T1000 (cell line): ENCODE data around the gene AHNAK2.
"Not testable (repeated sequence)": the region's sequence is repeated elsewhere in the genome, so short reads cannot be mapped to it uniquely, and the experiment has no call there.

Experiments used
- DNase-seq: peaks from one replicate; lab custom pipeline; 2025; ENCODE audit warnings: mixed read lengths; lab: John Stamatoyannopoulos, UW

The AHNAK2 gene

GRCh38 chr14:104927432-104927816, 50.8 kb downstream of the AHNAK2 start:
- no peak for DNase-seq

DNA sequence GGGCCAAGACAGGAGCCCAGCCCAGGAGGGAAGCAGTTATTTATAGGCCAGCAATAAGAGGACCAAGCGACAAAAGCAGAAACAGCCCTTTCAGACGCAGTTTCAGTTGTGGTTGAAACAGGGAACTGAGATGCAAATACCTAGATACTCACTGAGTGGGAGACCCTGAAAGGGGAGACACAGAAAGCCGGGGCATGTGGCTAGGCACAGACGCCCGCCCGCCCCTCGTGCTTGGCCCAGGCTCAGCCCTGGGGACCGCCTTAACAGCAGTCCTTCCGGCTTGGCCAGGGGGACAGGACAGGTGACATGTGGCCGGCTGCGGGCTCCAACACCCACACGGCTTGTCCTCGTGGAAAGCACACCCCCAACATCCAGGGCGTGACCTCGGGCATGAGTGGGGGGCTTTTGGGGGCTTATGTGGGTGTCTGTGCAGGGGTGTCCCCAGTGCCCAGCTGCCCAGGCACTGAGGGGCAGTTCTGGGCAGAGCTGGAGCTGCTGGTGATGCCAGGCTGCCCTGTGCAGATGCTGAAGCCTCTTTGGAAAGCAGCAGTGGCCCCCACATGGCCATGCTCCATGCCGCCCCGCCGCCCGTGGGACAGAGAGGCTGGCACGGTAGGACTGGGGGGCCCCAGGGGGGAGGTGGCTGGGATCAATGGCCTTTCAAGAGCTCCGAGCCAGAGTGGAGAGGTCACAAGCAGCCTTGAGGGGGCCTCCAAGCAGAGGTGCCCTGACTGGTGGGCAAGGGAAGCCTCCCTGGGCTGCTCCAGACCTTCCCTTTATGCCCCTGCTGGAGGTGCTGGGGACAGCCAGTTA, 51.3 kb downstream of the AHNAK2 start:
- DNase-seq: no peak

DNA sequence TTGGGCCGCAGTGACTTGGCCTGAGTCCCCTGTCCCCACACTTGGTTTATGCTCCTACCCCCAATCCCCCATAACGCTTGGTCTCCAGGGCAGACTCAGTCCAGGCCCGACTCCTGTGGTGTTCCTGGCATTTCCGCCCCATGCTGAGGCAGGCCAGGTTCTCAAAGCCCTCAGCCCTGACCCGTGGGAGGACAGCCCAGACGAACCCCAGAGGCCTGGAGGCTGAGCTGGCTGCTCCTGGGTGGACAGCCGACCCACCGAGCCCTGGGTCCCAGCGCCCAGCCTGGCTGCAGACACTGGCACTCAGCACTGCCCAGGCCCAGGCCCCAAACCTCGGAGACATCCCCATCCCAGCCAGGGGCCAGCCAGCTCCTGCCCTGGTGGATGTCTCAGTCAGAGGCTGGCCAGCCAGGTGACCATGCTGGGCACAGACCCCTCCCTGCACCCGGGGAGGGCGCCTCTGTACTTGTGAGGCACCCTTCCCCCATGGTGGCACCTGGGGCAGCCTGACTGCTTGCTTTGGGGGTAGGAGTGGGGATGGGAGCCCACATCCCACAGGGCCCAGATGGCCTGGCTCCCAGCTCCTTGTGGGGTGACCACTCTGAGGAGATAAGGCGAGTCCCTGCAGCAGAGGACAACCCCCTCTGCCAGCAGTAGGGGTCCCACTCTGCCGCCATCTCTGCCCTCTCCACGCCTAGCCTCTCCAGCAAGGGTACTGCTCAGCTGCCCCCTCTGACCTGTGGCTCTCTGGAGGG, 52.1 kb downstream of the AHNAK2 start:
- no peak for DNase-seq

DNA sequence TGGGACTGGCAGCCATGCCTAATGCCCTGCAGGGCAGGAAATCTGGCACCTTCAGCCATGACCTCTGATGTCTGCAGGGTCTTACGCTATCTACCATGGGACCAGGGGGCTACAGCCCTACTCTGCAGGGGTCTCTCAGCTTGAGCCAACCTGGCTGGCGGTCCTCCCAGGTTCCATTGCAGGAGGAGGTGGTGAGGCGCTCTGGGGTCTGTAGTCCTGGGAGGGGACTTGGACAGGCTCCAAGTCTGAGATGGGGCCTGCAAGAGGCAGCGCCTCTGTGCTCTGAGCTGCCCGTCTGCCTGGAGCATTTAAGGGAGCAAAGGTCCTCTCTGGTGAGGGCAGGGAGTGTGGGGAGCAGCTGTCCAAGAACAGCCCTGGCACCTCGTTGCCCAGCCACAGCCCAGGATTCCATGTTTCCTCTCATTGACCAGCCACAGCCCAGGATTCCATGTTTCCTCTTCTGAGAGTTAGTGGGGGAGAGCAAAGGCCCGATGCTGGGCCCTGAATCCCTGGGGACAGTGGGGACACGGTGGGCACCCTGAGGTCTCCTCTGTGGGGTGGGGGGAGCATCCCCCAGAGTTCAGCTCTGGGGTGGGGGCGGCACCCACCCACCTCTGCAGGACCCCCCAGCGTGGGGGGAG, 52.8 kb downstream of the AHNAK2 start:
- DNase-seq: no peak

DNA sequence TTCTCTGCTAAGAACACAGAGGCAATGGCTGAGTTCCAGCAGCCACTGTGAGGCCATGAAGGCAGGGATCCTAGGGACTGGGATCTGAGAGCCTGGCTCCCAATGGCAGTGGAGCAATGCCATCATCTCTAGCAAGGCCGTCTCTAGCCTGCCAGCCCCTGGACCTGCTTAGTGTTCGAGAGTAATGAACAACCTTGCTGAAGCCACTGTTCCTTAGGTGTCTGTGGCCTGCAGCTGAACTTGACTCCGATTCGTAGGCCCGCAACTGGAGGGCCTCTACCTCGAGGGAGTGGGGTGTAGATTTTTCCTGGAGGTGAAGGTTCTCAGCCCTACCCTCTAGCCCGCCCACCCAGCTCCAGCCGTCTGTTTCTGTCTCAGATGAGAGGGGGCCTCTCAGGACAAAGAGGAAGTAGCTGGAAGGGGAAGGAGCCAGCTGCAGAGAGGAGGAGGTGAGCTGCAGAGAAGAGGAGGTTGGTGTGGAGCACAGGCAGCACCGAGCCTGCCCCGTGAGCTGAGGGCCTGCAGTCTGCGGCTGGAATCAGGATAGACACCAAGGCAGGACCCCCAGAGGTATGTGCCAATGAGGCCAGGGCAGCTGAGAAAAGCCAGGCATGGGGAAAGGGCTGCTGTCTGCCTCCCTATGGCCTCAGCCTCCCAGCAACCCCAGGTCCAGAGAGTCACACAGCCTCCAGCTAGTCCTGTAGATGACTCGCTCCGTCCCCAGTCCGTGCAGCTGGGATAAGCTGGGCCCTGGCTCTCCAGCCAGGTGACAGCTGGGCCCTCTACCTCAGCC, 53.6 kb downstream of the AHNAK2 start, which contains the start of gene PLD4:
TSS of gene PLD4 (plus strand) at position 459 of the 793 bp plus-strand sequence. CDS start 2,262 bp downstream, outside the sequence.
- DNase-seq: no peak

DNA sequence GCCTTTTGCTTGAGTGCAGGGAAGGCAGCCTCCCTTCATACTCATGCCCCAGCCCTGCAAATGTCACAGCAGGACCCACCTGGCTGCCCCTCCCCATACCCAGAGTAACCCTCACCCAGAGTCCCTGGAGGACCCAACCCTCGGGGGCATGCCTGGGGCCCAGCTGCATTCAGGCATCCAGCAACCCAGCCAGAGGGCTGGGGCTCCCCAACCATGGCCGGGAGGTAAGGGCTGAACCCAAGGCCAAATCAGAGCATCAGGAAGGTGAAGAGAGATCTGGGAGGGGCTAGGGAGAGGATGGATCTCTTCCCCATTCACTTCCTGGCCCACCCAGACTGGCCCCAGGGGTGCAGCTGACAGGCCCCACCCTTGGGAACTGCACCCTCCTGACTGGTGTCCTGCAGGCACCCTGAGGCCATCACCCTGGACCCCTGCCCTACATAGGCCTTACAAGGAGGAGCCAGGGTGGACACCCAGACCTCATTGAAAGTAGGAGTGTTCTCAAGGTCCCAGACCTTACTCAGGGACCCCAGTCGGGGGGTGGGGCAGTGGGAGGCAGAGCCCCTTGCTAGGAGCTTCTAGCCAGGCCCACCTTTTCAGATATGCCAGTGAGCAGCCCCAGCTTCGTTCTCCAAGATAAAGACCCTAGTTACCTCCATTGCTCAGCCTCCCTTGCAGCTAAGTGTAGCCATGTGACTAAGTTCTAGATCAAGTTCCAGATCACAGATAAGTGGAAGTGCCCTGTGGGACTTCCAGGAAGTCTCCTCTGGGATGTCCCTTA, 54.3 kb downstream of the AHNAK2 start:
- no peak for DNase-seq

DNA sequence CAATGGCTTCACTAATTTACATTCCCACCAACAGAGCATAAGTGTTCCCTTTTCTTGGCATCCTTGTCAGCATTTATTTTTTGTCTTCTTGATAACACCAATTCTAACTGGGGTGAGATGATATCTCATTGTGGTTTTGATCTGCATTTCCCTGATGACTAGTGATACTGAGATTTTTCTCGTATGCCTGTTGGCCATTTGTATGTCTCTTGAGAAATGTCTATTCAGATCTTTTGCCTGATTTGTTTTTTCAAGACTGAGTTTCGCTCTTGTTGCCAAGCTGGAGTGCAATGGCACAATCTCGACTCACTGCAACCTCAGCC, 58.2 kb downstream of the AHNAK2 start:
- DNase-seq: no peak

DNA sequence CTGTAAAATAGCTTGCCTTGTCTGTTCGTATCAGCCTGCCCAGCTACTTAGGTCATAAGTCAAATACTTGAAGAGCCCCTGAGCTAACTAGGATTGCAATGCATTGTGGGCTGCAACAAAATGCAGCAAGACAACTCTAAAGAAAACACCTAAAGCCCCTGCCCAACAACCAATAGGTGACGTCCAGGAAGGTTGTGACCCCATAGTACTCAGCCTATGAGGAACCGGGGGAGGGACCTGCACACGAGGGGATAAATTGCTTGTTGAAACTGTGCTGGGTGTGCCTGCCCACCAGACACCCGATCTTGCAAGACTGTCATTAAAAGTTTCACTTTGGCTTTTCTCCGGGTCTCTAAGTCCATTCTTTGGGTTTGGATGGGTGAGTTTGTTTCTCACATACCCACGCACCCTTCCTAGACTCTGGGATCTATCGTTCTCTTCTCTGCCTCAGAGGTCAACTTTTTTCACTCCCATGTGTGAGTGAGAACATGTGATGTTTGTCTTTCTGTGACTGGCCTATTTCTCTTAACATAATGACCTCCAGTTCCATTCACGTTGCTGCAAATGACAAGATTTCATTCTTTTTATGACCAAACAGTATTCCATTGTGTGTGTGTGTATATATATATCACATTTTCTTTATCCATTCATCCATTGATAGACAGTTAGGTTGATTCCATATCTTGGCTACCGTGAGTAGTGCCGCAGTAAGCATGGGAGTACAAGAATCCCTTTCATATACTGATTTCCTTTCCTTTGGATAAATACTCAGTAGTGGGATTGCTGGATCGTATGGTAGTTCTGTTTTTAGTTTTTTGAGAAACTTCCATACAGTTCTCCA, 58.8 kb downstream of the AHNAK2 start:
- not testable (repeated sequence) for DNase-seq

- no peak for DNase-seq
Observed at GRCh38 chr14:104917993-104918392, 60.2 kb downstream of the AHNAK2 start.

GRCh38 chr14:104917116-104917515, 61.1 kb downstream of the AHNAK2 start:
- no peak for DNase-seq

- no peak for DNase-seq
Observed at GRCh38 chr14:104913435-104913834, 64.7 kb downstream of the AHNAK2 start.

DNA sequence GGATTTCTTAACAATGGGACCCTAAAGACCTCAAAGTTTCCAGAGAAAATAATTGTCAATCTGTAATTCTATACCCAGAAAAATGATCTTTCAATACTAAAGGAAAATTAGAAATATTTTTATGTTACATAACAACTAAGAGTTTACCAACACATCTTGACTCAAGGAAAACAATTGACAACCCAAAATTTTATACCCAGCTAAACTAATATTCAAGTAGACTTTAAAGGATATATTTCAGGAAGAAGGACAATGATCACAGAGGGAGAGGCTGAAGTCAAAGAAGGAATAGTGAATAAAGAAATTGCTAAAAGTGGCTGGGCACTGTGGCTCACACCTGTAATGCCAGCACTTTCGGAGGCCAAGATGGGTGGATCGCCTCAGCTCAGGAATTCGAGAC, 66.1 kb downstream of the AHNAK2 start:
- no peak for DNase-seq

DNA sequence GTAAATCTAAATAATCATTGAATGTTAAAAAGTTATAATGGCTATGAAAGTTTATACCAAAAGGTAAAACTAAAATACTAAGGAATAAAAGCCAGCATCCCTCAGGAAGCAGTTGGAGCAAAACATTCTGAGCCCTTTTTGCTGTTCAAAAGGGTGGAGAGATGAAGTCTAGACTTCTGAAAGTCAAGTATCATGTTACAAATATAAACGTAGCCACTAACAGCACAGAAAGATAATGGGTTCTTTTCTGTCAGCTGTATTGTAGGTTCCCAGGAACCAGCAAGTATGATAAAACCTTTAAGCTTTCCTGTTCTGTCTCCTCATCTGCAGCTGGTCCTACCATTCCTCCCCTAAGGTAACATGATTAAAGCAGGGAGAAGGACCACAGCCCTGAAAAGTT, 69.9 kb downstream of the AHNAK2 start:
- no peak for DNase-seq

GRCh38 chr14:104905579-104905933, 72.6 kb downstream of the AHNAK2 start:
- DNase-seq: not testable (repeated sequence)

DNA sequence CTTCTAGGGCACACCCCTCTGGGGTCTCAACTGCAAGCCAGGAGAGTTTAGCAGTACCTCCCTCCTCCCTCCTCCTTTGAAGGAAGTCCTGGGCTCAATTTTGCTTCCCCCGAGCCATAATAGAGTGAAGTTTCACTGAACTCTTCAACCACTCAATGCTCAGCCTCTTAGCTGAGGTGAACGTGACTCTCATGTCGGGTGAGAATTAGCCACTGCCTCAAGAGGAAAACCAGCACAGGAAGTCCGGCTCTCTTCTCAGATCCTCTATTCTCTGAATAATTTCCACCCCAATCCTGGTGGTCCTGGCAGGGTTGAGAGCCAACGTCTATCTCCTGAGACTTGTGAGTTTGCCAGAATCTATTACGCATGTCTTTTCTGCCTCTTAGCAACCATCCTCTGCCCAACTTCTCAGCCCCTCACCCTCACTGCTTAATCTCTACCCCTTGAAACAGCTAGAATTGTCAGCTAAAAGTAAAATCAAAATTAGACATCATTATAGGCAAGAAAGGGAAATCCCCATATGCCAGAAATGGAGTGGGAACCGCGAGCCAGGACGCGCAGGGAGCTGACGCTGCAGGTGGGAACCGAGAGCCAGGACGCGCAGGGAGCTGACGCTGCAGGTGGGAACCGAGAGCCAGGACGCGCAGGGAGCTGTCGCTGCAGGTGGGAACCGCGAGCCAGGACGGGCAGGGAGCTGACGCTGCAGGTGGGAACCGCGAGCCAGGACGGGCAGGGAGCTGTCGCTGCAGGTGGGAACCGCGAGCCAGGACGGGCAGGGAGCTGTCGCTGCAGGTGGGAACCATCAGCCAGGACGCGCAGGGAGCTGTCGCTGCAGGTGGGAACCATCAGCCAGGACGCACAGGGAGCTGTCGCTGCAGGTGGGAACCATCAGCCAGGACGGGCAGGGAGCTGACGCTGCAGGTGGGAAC, 73.3 kb downstream of the AHNAK2 start:
- not testable (repeated sequence) for DNase-seq

- no peak for DNase-seq
Observed at GRCh38 chr14:104903990-104904389, 74.2 kb downstream of the AHNAK2 start.

GRCh38 chr14:104900639-104901512, 77.3 kb downstream of the AHNAK2 start:
- DNase-seq: no peak

DNA sequence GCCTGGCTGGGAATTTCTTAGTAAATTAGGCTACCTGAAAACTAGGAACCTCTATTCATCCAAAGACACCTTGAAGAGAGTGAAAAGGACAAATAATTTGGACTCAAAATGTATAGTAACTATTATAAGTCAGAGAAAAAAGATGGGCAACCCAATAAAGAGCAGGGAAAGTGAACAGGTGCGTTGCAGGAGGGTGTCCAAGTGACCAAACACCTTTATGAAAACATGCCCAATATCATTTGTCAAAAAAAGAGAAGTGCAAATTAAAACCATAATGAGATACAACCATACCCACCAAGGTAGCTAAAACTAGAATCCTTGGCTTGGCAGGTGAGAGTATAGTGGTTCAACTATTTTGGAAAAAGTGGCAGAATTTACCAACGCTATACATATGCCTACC, 78.4 kb downstream of the AHNAK2 start:
- no peak for DNase-seq
